Measurements from ENCODE around the gene RFFL. TPM values are rescaled to one million over a fixed set of nuclear protein-coding genes. Genes with fewer than 3 reads are reported as not detected.
"Not testable (repeated sequence)": the region's sequence is repeated elsewhere in the genome, so short reads cannot be mapped to it uniquely, and the experiment has no call there.

RFFL gene
- total RNA-seq, 4 donors from 2014 or later, result 31.7 to 64.0 (median 56.2) TPM

- intact Hi-C loops (cut with DNase I), result no loop called here
- peaks cover 6 to 58% (median 22%) of the 10 kb centered on the region in 3 donors for H3K4me1 ChIP-seq
Measured at GRCh38 chr17:35001549-35001948, 62.0 kb downstream of the RFFL start.

GRCh38 chr17:35000965-35001364, 62.5 kb downstream of the RFFL start:
- 87% methylated on average over 3 to 13 of the region's 14 CpGs for WGBS, 2 donors
- intact Hi-C loops (cut with DNase I); H3K27me3 ChIP-seq; DNase-seq; H3K4me3 ChIP-seq; H3K9me3 ChIP-seq: not testable (repeated sequence)
- H3K27ac ChIP-seq, result peak overlapping the region in 2 of 4 donors; percentile 54 to 55
- peaks cover 6 to 63% (median 22%) of the 10 kb centered on the region in 3 donors for H3K4me1 ChIP-seq
- H3K36me3 ChIP-seq, result peaks cover 0 to 83% (median 12%) of the 10 kb centered on the region in 3 donors

More at GRCh38 chr17:35001549-35001948, 62.0 kb downstream of the RFFL start:
- Histone ChIP-seq H3K9me3 (no peaks in the 10 kb centered on the region), H3K36me3 (peaks cover 0 to 82% (median 12%) of the 10 kb centered on the region in 3 donors), H3K27me3 (no peaks in the 10 kb centered on the region), H3K4me3 (no peak overlapping the region), H3K27ac (peak overlapping the region in 2 of 4 donors; percentile 54 to 55)
- TF ChIP-seq CTCF (IDR thresholded peaks at IDR 0.05), result no peak
- TF ChIP-seq POLR2A (IDR thresholded peaks at IDR 0.05), result no peak
- DNase-seq, result no peak
- WGBS, 2 donors, result 60 to 92% methylated on average over 1 to 2 of the region's 2 CpGs

- H3K4me1 ChIP-seq, result peaks cover 6 to 63% (median 22%) of the 10 kb centered on the region in 3 donors
- H3K27me3 ChIP-seq, result no peaks in the 10 kb centered on the region
- H3K9me3 ChIP-seq, result no peaks in the 10 kb centered on the region
- H3K36me3 ChIP-seq, result peaks cover 0 to 86% (median 11%) of the 10 kb centered on the region in 3 donors
- no peak for TF ChIP-seq POLR2A (IDR thresholded peaks at IDR 0.05)
- TF ChIP-seq CTCF (IDR thresholded peaks at IDR 0.05), result no peak
- DNase-seq, result no peak
- intact Hi-C loops (cut with DNase I), result loop anchor here (5.0 kb wide), 1 partner anchor 118 kb away; the partner anchor contains the start of gene RAD51D
- 100% methylated on average over 1 to 2 of the region's 2 CpGs for WGBS, 2 donors
- H3K4me3 ChIP-seq, result no peak overlapping the region
- peak overlapping the region in 2 of 4 donors; percentile 72 for H3K27ac ChIP-seq
Measured at GRCh38 chr17:34999456-34999855, 64.1 kb downstream of the RFFL start.

- peak; percentile 55 to 91 (median 80) for TF ChIP-seq CTCF (IDR thresholded peaks at IDR 0.05)
- TF ChIP-seq POLR2A (IDR thresholded peaks at IDR 0.05), result no peak
- peaks cover 0 to 86% (median 16%) of the 10 kb centered on the region in 3 donors for H3K36me3 ChIP-seq
- peak overlapping the region; percentile 47 to 74 (median 72) for H3K27ac ChIP-seq
- H3K9me3 ChIP-seq, result no peaks in the 10 kb centered on the region
- peaks cover 6 to 58% (median 22%) of the 10 kb centered on the region in 3 donors for H3K4me1 ChIP-seq
- 33% methylated on average over 3 of the region's 5 CpGs; no CpG with 5 or more reads in 1 of the 2 donors for WGBS, 2 donors
- peak overlapping the region in 1 of 4 donors; percentile 5 for H3K4me3 ChIP-seq
- peak; percentile 5 for DNase-seq
- H3K27me3 ChIP-seq, result no peaks in the 10 kb centered on the region
- intact Hi-C loops (cut with DNase I), result loop anchor here (5.0 kb wide), 1 partner anchor 119 kb away; the partner anchor contains the start of gene RAD51D
Measured at GRCh38 chr17:34998205-34998604, 65.3 kb downstream of the RFFL start.

- intact Hi-C loops (cut with DNase I), result loop anchor here (5.0 kb wide), 1 partner anchor 120 kb away; the partner anchor contains the start of gene RAD51D
- H3K9me3 ChIP-seq, result no peaks in the 10 kb centered on the region
- WGBS, 2 donors, result 52 to 66% methylated on average over 8 to 11 of the region's 11 CpGs
- H3K4me1 ChIP-seq, result peaks cover 6 to 50% (median 22%) of the 10 kb centered on the region in 3 donors
- no peak overlapping the region for H3K4me3 ChIP-seq
- TF ChIP-seq CTCF (IDR thresholded peaks at IDR 0.05), result no peak
- no peak for TF ChIP-seq POLR2A (IDR thresholded peaks at IDR 0.05)
- no peak for DNase-seq
- H3K36me3 ChIP-seq, result peaks cover 0 to 86% (median 23%) of the 10 kb centered on the region in 3 donors
- H3K27me3 ChIP-seq, result no peaks in the 10 kb centered on the region
- H3K27ac ChIP-seq, result peak overlapping the region; percentile 47 to 74 (median 72)
Measured at GRCh38 chr17:34997355-34997862, 66.1 kb downstream of the RFFL start.
